Upper lobe of right lung (tissue), 1 donor: ENCODE results near the gene GBA3. TPM values are rescaled to one million over a fixed set of nuclear protein-coding genes. Genes with fewer than 3 reads are reported as not detected.

ENCODE experiments used
- ATAC-seq: fragments of 200-7000 bp; cut with Tn5 transposase; one replicate; pipeline ENCODE4 v1.9.1; 2020; ENCODE audit warnings: mild to moderate bottlenecking, moderate library complexity
- DNase-seq: peaks from one replicate; pipeline ENCODE4 v3.0.0-alpha.2; 2020
- H3K27ac ChIP-seq: fragments of 200-600 bp; one replicate; pipeline ENCODE4 v1.8.0; 2022
- H3K27me3 ChIP-seq: fragments of 200-600 bp; one replicate; pipeline ENCODE4 v1.8.0; 2022; ENCODE audit warnings: mild to moderate bottlenecking
- H3K36me3 ChIP-seq: fragments of 200-600 bp; one replicate; pipeline ENCODE4 v1.8.0; 2022
- H3K4me1 ChIP-seq: fragments of 200-600 bp; one replicate; pipeline ENCODE4 v1.8.0; 2022
- H3K4me3 ChIP-seq: fragments of 200-600 bp; one replicate; pipeline ENCODE4 v1.8.0; 2022; ENCODE audit warnings: mild to moderate bottlenecking
- H3K9me3 ChIP-seq: fragments of 200-600 bp; one replicate; pipeline ENCODE4 v1.8.0; 2022
- CTCF ChIP-seq: fragments of 200-600 bp; IDR thresholded peaks from one replicate; pipeline ENCODE4 v1.8.0; 2022; ENCODE audit warnings: antibody characterized with exemption
- intact Hi-C: fragments of 100-400 bp; cut with DNase I; formaldehyde crosslinking; loops from one replicate; pipeline ENCODE4 v1.11.0; 2022
- total RNA-seq: library from RNA; stranded (reverse); fragmentation: NEBNext Ultra II Directional; extraction: Animal tissue kit (Norgen Biotek cat#: 25700); gene quantifications from one replicate; pipeline ENCODE4 v1.2.1, GENCODE V29; 2021
- donor health status: DM: no; HTN: yes; CAD: no; lungs with severe emphysema.

Gene GBA3
- total RNA-seq, 1 donor from 2014 or later = 0.26 TPM

GRCh38 chr4:22802876-22803275 is 110.1 kb downstream of the GBA3 start:
- Histone ChIP-seq H3K9me3 (no peaks in the 10 kb centered on the region), H3K4me1 (no peaks in the 10 kb centered on the region)
- no peak for TF ChIP-seq CTCF

GRCh38 chr4:22803512-22803911 is 110.8 kb downstream of the GBA3 start:
- TF ChIP-seq CTCF = no peak
- ATAC-seq (no peak), DNase-seq (no peak)
- Histone ChIP-seq H3K27ac (no peak overlapping the region), H3K27me3 (no peaks in the 10 kb centered on the region), H3K36me3 (no peaks in the 10 kb centered on the region), H3K9me3 (no peaks in the 10 kb centered on the region), H3K4me3 (no peak overlapping the region), H3K4me1 (no peaks in the 10 kb centered on the region)
- intact Hi-C loops = no loop called here

More at GRCh38 chr4:22802876-22803275, 110.1 kb downstream of the GBA3 start:
- no peak for DNase-seq
- no peak for ATAC-seq
- H3K36me3 ChIP-seq = no peaks in the 10 kb centered on the region
- no peak overlapping the region for H3K4me3 ChIP-seq
- intact Hi-C loops = no loop called here
- no peak overlapping the region for H3K27ac ChIP-seq
- H3K27me3 ChIP-seq = no peaks in the 10 kb centered on the region

- no peak for TF ChIP-seq CTCF
- no peak for ATAC-seq
- Histone ChIP-seq H3K4me1 (no peaks in the 10 kb centered on the region), H3K36me3 (no peaks in the 10 kb centered on the region), H3K9me3 (no peaks in the 10 kb centered on the region), H3K27me3 (no peaks in the 10 kb centered on the region), H3K4me3 (no peak overlapping the region), H3K27ac (no peak overlapping the region)
- intact Hi-C loops = no loop called here
- DNase-seq = no peak
Observed at GRCh38 chr4:22814906-22815305, 122.2 kb downstream of the GBA3 start.

GRCh38 chr4:22824091-22824490 is 131.4 kb downstream of the GBA3 start:
- Histone ChIP-seq H3K9me3 (no peaks in the 10 kb centered on the region), H3K4me1 (no peaks in the 10 kb centered on the region), H3K27me3 (no peaks in the 10 kb centered on the region), H3K4me3 (no peak overlapping the region), H3K27ac (no peak overlapping the region), H3K36me3 (no peaks in the 10 kb centered on the region)
- ATAC-seq (peak; percentile 86), DNase-seq (no peak)
- intact Hi-C loops = no loop called here
- TF ChIP-seq CTCF = no peak

- DNase-seq (no peak), ATAC-seq (no peak)
- Histone ChIP-seq H3K4me3 (no peak overlapping the region), H3K9me3 (no peaks in the 10 kb centered on the region), H3K4me1 (no peaks in the 10 kb centered on the region), H3K27me3 (no peaks in the 10 kb centered on the region), H3K27ac (no peak overlapping the region), H3K36me3 (no peaks in the 10 kb centered on the region)
- TF ChIP-seq CTCF = no peak
- intact Hi-C loops = no loop called here
Observed at GRCh38 chr4:22842360-22843018, 149.8 kb downstream of the GBA3 start.

GRCh38 chr4:22848332-22848731 is 155.6 kb downstream of the GBA3 start:
- Histone ChIP-seq H3K27me3 (no peaks in the 10 kb centered on the region), H3K4me1 (no peaks in the 10 kb centered on the region), H3K4me3 (no peak overlapping the region), H3K27ac (no peak overlapping the region), H3K9me3 (no peaks in the 10 kb centered on the region), H3K36me3 (no peaks in the 10 kb centered on the region)
- intact Hi-C loops = no loop called here
- no peak for ATAC-seq
- no peak for DNase-seq
- TF ChIP-seq CTCF = no peak
